Chondrocyte (in vitro differentiated cells): ENCODE data around the gene DCDC2B. TPM values are rescaled to one million over a fixed set of nuclear protein-coding genes. Genes with fewer than 3 reads are reported as not detected.
"Not testable (repeated sequence)": the region's sequence is repeated elsewhere in the genome, so short reads cannot be mapped to it uniquely, and the experiment has no call there.

Experiments
- DNase-seq: peaks from one replicate; pipeline ENCODE4 v3.0.0; 2021; ENCODE audit warnings: mixed read lengths, low spot score
- H3K27ac Mint-ChIP-seq: one replicate; pipeline ENCODE4 v1.8.0; 2021; ENCODE audit warnings: mild to moderate bottlenecking, moderate library complexity, mixed read lengths; ENCODE audit not compliant: unreplicated experiment
- H3K27me3 Mint-ChIP-seq: 2 replicates; pipeline ENCODE4 v1.8.0; 2021; ENCODE audit warnings: low read depth, mixed read lengths
- H3K36me3 Mint-ChIP-seq: 2 replicates; pipeline ENCODE4 v1.8.0; 2021; ENCODE audit warnings: low read depth, mixed read lengths
- H3K4me1 Mint-ChIP-seq: 2 replicates; pipeline ENCODE4 v1.8.0; 2021; ENCODE audit warnings: low read depth, mild to moderate bottlenecking, mixed read lengths
- H3K4me3 Mint-ChIP-seq: one replicate; pipeline ENCODE4 v1.8.0; 2021; ENCODE audit warnings: mild to moderate bottlenecking, moderate library complexity, mixed read lengths; ENCODE audit not compliant: unreplicated experiment
- H3K9me3 Mint-ChIP-seq: 2 replicates; pipeline ENCODE4 v1.8.0; 2021; ENCODE audit warnings: low read depth, mixed read lengths
- total RNA-seq: library from RNA; stranded (reverse); gene quantifications from 3 replicates; pipeline ENCODE4 v1.2.1, GENCODE V29; 2021
- TF ChIP-seq, protein P1 (sequence below): fragments of 200-600 bp; sonication (generic); IDR thresholded peaks from 2 replicates; pipeline ENCODE4 v1.5.0; 2021; ENCODE audit warnings: antibody characterized with exemption, mild to moderate bottlenecking, moderate library complexity

The DCDC2B gene
- total RNA-seq, 1 donor from 2014 or later: not detected

DNA sequence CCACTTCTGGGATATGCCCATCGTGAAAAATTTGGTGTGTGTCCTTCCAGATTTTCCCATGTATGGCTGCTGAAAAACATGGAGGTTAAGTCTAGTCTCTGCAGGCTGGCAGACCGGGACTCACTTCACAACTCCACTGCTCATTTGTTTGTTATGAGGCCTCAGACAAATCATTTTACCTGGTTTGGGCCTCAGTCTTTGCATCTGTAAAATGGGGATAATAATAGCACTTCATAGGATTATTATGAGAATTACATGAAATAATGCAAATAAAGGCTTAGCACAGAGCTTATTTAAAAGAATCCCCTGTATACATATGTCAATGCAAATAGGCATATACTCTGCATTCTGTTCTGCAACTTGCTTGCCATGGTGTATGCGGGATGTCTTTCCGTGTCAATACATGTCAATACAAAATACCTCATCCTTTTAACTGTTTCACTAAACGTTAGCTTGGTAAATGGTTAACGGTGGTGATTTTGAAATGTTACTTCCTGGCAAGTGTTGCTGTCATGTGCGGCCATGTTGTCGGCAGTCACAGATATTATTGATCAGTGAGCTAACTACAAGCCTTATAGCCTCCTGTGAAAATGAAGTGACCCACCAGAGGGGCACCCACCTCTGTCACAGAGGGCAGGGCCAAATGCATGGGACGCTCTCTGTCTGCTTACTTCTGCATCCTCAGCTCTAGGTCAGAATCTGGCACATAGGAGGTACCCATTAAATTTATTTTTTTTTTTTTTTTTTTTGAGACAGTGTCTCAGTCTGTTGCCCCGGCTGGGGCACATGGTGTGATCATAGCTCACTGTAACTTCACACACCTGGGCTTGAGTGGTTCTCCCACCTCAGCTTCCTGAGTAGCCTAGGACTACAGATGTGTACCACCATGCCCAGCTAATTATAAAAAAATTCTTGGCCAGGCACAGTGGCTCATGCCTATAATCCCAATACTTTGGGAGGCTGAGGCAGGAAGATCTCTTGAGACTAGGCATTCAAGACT lies 46.5 kb downstream of the DCDC2B start:
- Mint-ChIP-seq H3K36me3 (peaks cover 1% of the 10 kb centered on the region), H3K9me3 (no peaks in the 10 kb centered on the region), H3K27ac (no peak overlapping the region), H3K27me3 (no peaks in the 10 kb centered on the region), H3K4me3 (no peak overlapping the region), H3K4me1 (no peaks in the 10 kb centered on the region)
- no peak for DNase-seq
- TF ChIP-seq, protein P1, sequence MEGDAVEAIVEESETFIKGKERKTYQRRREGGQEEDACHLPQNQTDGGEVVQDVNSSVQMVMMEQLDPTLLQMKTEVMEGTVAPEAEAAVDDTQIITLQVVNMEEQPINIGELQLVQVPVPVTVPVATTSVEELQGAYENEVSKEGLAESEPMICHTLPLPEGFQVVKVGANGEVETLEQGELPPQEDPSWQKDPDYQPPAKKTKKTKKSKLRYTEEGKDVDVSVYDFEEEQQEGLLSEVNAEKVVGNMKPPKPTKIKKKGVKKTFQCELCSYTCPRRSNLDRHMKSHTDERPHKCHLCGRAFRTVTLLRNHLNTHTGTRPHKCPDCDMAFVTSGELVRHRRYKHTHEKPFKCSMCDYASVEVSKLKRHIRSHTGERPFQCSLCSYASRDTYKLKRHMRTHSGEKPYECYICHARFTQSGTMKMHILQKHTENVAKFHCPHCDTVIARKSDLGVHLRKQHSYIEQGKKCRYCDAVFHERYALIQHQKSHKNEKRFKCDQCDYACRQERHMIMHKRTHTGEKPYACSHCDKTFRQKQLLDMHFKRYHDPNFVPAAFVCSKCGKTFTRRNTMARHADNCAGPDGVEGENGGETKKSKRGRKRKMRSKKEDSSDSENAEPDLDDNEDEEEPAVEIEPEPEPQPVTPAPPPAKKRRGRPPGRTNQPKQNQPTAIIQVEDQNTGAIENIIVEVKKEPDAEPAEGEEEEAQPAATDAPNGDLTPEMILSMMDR: no peak

GRCh38 chr1:32256473-32257226 lies 47.8 kb downstream of the DCDC2B start:
- no peak for DNase-seq
- Mint-ChIP-seq H3K9me3 (no peaks in the 10 kb centered on the region), H3K27me3 (no peaks in the 10 kb centered on the region), H3K4me1 (no peaks in the 10 kb centered on the region), H3K27ac (no peak overlapping the region), H3K36me3 (peaks cover 1% of the 10 kb centered on the region), H3K4me3 (no peak overlapping the region)
- TF ChIP-seq, protein P1: no peak

DNA sequence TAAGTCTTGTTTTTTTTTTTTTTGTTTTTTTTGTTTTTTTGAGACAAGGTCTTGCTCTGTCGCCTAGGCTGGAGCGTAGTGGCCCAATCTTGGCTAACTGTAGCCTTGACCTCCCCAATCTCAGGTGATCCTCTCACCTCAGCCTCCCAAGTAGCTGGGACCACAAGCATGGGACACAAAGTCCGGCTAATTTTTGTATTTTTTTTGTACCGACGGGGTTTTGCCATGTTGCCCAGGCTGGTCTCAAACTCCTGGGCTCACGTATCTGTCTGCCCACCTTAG lies 48.3 kb downstream of the DCDC2B start:
- no peaks in the 10 kb centered on the region for H3K27me3 Mint-ChIP-seq
- H3K4me1 Mint-ChIP-seq: no peaks in the 10 kb centered on the region
- DNase-seq: no peak
- H3K27ac Mint-ChIP-seq: no peak overlapping the region
- TF ChIP-seq, protein P1: no peak
- no peak overlapping the region for H3K4me3 Mint-ChIP-seq
- H3K9me3 Mint-ChIP-seq: no peaks in the 10 kb centered on the region
- H3K36me3 Mint-ChIP-seq: no peaks in the 10 kb centered on the region

- H3K27ac Mint-ChIP-seq, H3K9me3 Mint-ChIP-seq, DNase-seq, H3K27me3 Mint-ChIP-seq, H3K4me3 Mint-ChIP-seq, H3K36me3 Mint-ChIP-seq: not testable (repeated sequence)
- H3K4me1 Mint-ChIP-seq: peaks cover 12% of the 10 kb centered on the region
These were observed 54.3 kb downstream of the DCDC2B start for GRCh38 chr1:32263236-32263593.

DNA sequence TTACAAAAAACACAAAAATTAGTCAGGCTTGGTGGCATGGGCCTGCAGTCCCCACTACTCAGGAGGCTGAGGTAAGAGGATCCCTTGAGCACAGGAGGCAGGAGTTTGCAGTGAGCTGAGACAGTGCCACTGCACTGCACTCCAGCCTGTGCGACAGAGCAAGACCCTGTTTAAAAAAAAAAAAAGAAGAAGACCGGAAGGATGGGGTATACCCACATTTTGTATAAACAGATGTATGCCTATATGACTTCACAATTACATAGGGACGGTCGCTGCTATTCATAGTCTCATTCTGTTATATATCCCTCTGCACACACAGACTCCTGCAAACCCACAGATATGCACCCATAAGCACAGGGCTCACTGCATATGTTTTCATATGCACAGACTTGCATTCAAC lies 54.9 kb downstream of the DCDC2B start:
- DNase-seq: no peak
- Mint-ChIP-seq H3K4me3 (no peak overlapping the region), H3K9me3 (no peaks in the 10 kb centered on the region), H3K27me3 (no peaks in the 10 kb centered on the region), H3K36me3 (no peaks in the 10 kb centered on the region), H3K27ac (no peak overlapping the region), H3K4me1 (peaks cover 12% of the 10 kb centered on the region)
- TF ChIP-seq, protein P1: no peak

Other genes starting within 250 kb of the DCDC2B start
- gene KHDRBS1, start 195.2 kb upstream of the DCDC2B start, total RNA-seq: 90.5 to 136 TPM (median 95.1 TPM) in 3 replicates
- gene TMEM39B, start 136.2 kb upstream of the DCDC2B start, total RNA-seq: 13.9 to 15.8 TPM (median 14.1 TPM) in 3 replicates
- gene KPNA6, start 101.0 kb upstream of the DCDC2B start, total RNA-seq: 66.3 to 89.3 TPM (median 80.9 TPM) in 3 replicates
- gene TXLNA, start 29.4 kb upstream of the DCDC2B start, total RNA-seq: 78.3 to 86.7 TPM (median 84.3 TPM) in 3 replicates
- 29.7 to 32.9 TPM (median 30.7 TPM) in 3 replicates for gene CCDC28B, start 8.5 kb upstream of the DCDC2B start, total RNA-seq
- 1.5 to 3.3 TPM (median 2.0 TPM) in 3 replicates for gene IQCC, start 3.4 kb upstream of the DCDC2B start, total RNA-seq
- 20.8 to 23.9 TPM (median 22.8 TPM) in 3 replicates for gene TMEM234, start 13.3 kb downstream of the DCDC2B start, total RNA-seq
- 120 to 142 TPM (median 131 TPM) in 3 replicates for gene EIF3I, start 13.3 kb downstream of the DCDC2B start, total RNA-seq
- gene FAM167B, start 38.1 kb downstream of the DCDC2B start, total RNA-seq: 1.4 to 3.1 TPM (median 2.9 TPM) in 3 replicates
- not detected in 3 replicates for gene LCK, start 42.2 kb downstream of the DCDC2B start, total RNA-seq
- 50.2 to 54.9 TPM (median 52.9 TPM) in 3 replicates for gene HDAC1, start 83.0 kb downstream of the DCDC2B start, total RNA-seq
- gene MARCKSL1, start 127.1 kb downstream of the DCDC2B start, total RNA-seq: 58.8 to 104 TPM (median 103 TPM) in 3 replicates
- gene FAM229A, start 153.4 kb downstream of the DCDC2B start, total RNA-seq: 3.6 to 4.5 TPM (median 4.4 TPM) in 3 replicates
- 0.90 to 2.0 TPM (median 1.7 TPM) in 3 replicates for gene TSSK3, start 153.4 kb downstream of the DCDC2B start, total RNA-seq
- gene BSDC1, start 185.4 kb downstream of the DCDC2B start, total RNA-seq: 56.6 to 67.0 TPM (median 57.6 TPM) in 3 replicates